GM12892 (cell line): ENCODE measurements around the gene FXYD4.

Source experiments
- POLR2A ChIP-seq: IDR thresholded peaks from 2 replicates; pipeline ENCODE4 v1.6.1; 2011; ENCODE audit warnings: low read depth, low read length, control low read depth
- POLR2AphosphoS5 ChIP-seq: IDR thresholded peaks from 2 replicates; pipeline ENCODE4 v1.6.1; 2011; ENCODE audit warnings: low read depth, low read length, control low read depth

- TF ChIP-seq POLR2A (no peak), POLR2AphosphoS5 (no peak)
Observed at GRCh38 chr10:43390759-43391158, 19.3 kb downstream of the FXYD4 start.
